Tibial nerve (tissue), 4 donors: ENCODE data around the gene MYO1A.

Experiments used
- EP300 ChIP-seq, 2 donors: sonication (generic); formaldehyde crosslinking; IDR thresholded peaks; one replicate each; pipeline ENCODE4 v1.6.1; 2017; ENCODE audit warnings: antibody characterized with exemption in 2 of 2, mild to moderate bottlenecking in 1 of 2
- POLR2A ChIP-seq, 2 donors: fragments of 450-650 bp; IDR thresholded peaks; one replicate each; pipeline ENCODE4 v1.6.1; 2017; ENCODE audit warnings: antibody characterized with exemption in 2 of 2, mild to moderate bottlenecking in 2 of 2, moderate library complexity in 2 of 2
- TF ChIP-seq, protein P1 (sequence below), 5 experiments: fragments of 200-600 bp in 3 of 5; fragments of 450-650 bp in 2 of 5; sonication (generic) in 3 of 5; IDR thresholded peaks; one replicate each; pipeline ENCODE4 v1.5.1; 2016 to 2019; ENCODE audit warnings: antibody characterized with exemption in 5 of 5, mild to moderate bottlenecking in 3 of 5, moderate library complexity in 2 of 5

DNA sequence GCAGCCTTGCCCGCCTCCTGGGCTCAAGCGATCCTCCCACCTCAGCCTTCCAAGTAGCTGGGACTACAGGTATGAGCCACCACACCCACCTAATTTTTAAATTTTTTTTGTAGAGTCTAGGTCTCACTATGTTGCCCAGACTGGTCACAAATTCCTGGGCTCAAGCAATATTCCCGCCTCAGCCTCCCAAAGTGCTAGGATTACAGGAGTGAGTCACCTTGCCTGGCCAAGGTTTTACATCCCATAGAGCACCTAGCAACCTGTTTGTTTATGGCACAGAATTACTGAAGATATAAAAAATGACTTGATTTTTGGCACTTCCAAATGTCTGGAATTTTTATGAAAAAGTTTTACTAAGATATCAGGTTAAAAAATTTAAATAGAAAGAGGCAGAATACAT, 16.5 kb downstream of the MYO1A start:
- TF ChIP-seq, protein P1, sequence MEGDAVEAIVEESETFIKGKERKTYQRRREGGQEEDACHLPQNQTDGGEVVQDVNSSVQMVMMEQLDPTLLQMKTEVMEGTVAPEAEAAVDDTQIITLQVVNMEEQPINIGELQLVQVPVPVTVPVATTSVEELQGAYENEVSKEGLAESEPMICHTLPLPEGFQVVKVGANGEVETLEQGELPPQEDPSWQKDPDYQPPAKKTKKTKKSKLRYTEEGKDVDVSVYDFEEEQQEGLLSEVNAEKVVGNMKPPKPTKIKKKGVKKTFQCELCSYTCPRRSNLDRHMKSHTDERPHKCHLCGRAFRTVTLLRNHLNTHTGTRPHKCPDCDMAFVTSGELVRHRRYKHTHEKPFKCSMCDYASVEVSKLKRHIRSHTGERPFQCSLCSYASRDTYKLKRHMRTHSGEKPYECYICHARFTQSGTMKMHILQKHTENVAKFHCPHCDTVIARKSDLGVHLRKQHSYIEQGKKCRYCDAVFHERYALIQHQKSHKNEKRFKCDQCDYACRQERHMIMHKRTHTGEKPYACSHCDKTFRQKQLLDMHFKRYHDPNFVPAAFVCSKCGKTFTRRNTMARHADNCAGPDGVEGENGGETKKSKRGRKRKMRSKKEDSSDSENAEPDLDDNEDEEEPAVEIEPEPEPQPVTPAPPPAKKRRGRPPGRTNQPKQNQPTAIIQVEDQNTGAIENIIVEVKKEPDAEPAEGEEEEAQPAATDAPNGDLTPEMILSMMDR (IDR thresholded peaks at IDR 0.05): no peak
- TF ChIP-seq POLR2A (IDR thresholded peaks at IDR 0.05) (no peak), EP300 (IDR thresholded peaks at IDR 0.05) (no peak)
